ES-I3 (cell line): ENCODE results near the gene CYP2C18.

Experiments
- H3K36me3 ChIP-seq: 2 replicates; pipeline ENCODE4 v1.6.1; 2013; ENCODE audit warnings: mild to moderate bottlenecking, low read length, control low read depth, moderate library complexity; ENCODE audit not compliant: insufficient read depth
- H3K4me1 ChIP-seq: 2 replicates; pipeline ENCODE4 v1.6.1; 2013; ENCODE audit warnings: mild to moderate bottlenecking, control low read depth, low read length; ENCODE audit not compliant: insufficient read depth
- H3K9ac ChIP-seq: 2 replicates; pipeline ENCODE4 v1.6.1; 2013; ENCODE audit warnings: low read depth, mild to moderate bottlenecking, low read length, moderate library complexity
- H3K9me3 ChIP-seq: 2 replicates; pipeline ENCODE4 v1.6.1; 2013; ENCODE audit warnings: mild to moderate bottlenecking, low read length, moderate library complexity; ENCODE audit not compliant: control insufficient read depth, insufficient read depth

The CYP2C18 gene

DNA sequence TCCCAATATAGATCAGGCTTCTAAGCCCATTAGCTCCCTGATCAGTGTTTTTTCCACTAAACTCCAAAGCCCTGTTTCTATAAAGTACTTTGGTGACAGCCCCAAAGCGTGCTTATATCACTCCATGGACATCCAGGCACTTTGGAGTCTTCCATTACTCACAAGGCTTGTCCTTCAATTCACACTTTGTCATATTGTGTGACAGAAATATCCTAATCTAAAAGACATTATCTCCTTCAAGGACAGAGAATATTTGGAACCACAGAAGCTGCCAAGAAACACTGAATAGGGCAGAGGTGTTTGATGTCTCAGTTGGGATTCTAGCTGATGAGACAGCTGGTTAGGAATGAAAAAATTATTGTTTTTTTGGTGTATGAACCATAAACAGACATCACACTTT, 97.3 kb downstream of the CYP2C18 start:
- Histone ChIP-seq H3K4me1 (no peaks in the 10 kb centered on the region), H3K36me3 (no peaks in the 10 kb centered on the region), H3K9me3 (no peaks in the 10 kb centered on the region), H3K9ac (no peak overlapping the region)

DNA sequence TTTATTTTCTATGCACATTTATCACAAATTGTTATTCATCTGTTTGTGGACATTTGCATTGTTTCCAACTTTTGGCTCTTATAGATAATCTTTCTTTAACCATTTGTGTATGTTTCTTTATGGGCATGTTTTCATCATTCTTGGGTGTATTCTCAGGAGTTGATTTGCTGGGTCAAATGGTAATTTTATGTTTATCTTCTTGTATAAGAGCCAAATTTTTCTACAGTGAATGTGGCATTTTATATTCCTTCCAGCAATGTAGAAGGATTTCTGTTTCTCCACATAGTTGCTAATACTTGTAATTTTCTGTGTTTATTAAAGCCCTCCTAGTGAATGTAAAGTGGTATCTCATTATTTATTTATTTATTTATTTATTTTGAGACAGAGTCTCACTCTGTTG, 100.7 kb downstream of the CYP2C18 start:
- Histone ChIP-seq H3K4me1 (no peaks in the 10 kb centered on the region), H3K9ac (no peak overlapping the region), H3K36me3 (no peaks in the 10 kb centered on the region)

DNA sequence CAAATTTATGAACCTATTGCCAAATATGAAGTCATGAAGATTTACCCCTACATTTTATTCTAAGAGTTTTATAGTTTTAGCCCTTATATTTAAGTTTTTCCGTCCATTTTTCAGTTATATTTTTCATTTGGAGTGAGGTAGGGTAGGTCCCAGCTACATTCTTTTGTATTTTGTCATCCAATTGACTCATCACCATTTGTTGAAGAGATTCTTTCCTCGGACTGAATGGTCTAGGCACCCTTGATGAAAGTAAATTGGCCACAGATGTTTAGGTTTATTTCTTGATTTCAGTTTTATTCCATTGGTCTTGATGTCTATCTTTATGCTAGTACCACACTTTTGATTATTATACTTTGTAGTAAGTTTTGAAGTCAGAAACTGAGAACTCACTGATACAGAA, 101.7 kb downstream of the CYP2C18 start:
- H3K9ac ChIP-seq, result no peak overlapping the region
- no peaks in the 10 kb centered on the region for H3K4me1 ChIP-seq
- H3K36me3 ChIP-seq, result no peaks in the 10 kb centered on the region
- H3K9me3 ChIP-seq, result no peaks in the 10 kb centered on the region

More for the DNA sequence above, 100.7 kb downstream of the CYP2C18 start:
- H3K9me3 ChIP-seq, result no peaks in the 10 kb centered on the region
